Measurements from ENCODE around the gene CDH4. TPM values are rescaled to one million over a fixed set of nuclear protein-coding genes. Genes with fewer than 3 reads are reported as not detected.

The CDH4 gene
- total RNA-seq, 2 donors from 2014 or later: 0.06 TPM; not detected in 1

GRCh38 chr20:61543931-61544745, 292.1 kb downstream of the CDH4 start:
- DNase-seq: no peak

GRCh38 chr20:61544910-61545889, 293.1 kb downstream of the CDH4 start:
- DNase-seq (no peak), ATAC-seq (no peak)
- intact Hi-C loops (cut with DNase I, micrococcal nuclease): no loop called here

More at GRCh38 chr20:61543931-61544745, 292.1 kb downstream of the CDH4 start:
- no peak for ATAC-seq
- intact Hi-C loops (cut with DNase I, micrococcal nuclease): no loop called here

- intact Hi-C loops (cut with DNase I, micrococcal nuclease): no loop called here
- DNase-seq: no peak
- no peak for ATAC-seq
These were observed 294.6 kb downstream of the CDH4 start for GRCh38 chr20:61546641-61547040.

GRCh38 chr20:61548069-61548468, 296.0 kb downstream of the CDH4 start:
- no peak for ATAC-seq
- intact Hi-C loops (cut with DNase I, micrococcal nuclease): no loop called here
- no peak for DNase-seq

- ATAC-seq (no peak), DNase-seq (no peak)
- intact Hi-C loops (cut with DNase I, micrococcal nuclease): no loop called here
These were observed 297.8 kb downstream of the CDH4 start for GRCh38 chr20:61549865-61550264.

- intact Hi-C loops (cut with DNase I, micrococcal nuclease): no loop called here
- DNase-seq: no peak
- ATAC-seq: no peak
These were observed 299.3 kb downstream of the CDH4 start for GRCh38 chr20:61551401-61551800.

GRCh38 chr20:61554617-61555016, 302.6 kb downstream of the CDH4 start:
- no peak for DNase-seq
- intact Hi-C loops (cut with DNase I, micrococcal nuclease): no loop called here
- ATAC-seq: no peak

GRCh38 chr20:61555566-61555965, 303.5 kb downstream of the CDH4 start:
- no peak for ATAC-seq
- intact Hi-C loops (cut with DNase I, micrococcal nuclease): no loop called here
- no peak for DNase-seq

- DNase-seq: no peak
- ATAC-seq: no peak
These were observed 304.1 kb downstream of the CDH4 start for GRCh38 chr20:61556111-61556510.

GRCh38 chr20:61556673-61557072, 304.6 kb downstream of the CDH4 start:
- ATAC-seq: no peak
- no peak for DNase-seq
- intact Hi-C loops (cut with DNase I, micrococcal nuclease): no loop called here

More at GRCh38 chr20:61556111-61556510, 304.1 kb downstream of the CDH4 start:
- intact Hi-C loops (cut with DNase I, micrococcal nuclease): no loop called here

GRCh38 chr20:61557621-61558020, 305.6 kb downstream of the CDH4 start:
- intact Hi-C loops (cut with DNase I, micrococcal nuclease): no loop called here
- DNase-seq (no peak), ATAC-seq (no peak)

- intact Hi-C loops (cut with DNase I, micrococcal nuclease): no loop called here
- DNase-seq (no peak), ATAC-seq (no peak)
These were observed 306.7 kb downstream of the CDH4 start for GRCh38 chr20:61558726-61559125.

GRCh38 chr20:61559706-61560315, 307.8 kb downstream of the CDH4 start:
- DNase-seq (no peak), ATAC-seq (no peak)
- intact Hi-C loops (cut with DNase I, micrococcal nuclease): no loop called here

- peak in 1 of 2 donors; percentile 12 for DNase-seq
- peak; percentile 19 for ATAC-seq
- intact Hi-C loops (cut with DNase I, micrococcal nuclease): no loop called here
These were observed 308.3 kb downstream of the CDH4 start for GRCh38 chr20:61560361-61560853.

- no peak for DNase-seq
- ATAC-seq: no peak
- intact Hi-C loops (cut with DNase I, micrococcal nuclease): no loop called here
These were observed 309.2 kb downstream of the CDH4 start for GRCh38 chr20:61561111-61561830.

- intact Hi-C loops (cut with DNase I, micrococcal nuclease): no loop called here
- ATAC-seq (no peak), DNase-seq (no peak)
These were observed 310.4 kb downstream of the CDH4 start for GRCh38 chr20:61562491-61562890.

GRCh38 chr20:61562897-61563504, 310.9 kb downstream of the CDH4 start:
- no peak for DNase-seq
- intact Hi-C loops (cut with DNase I, micrococcal nuclease): no loop called here
- ATAC-seq: no peak

GRCh38 chr20:61564628-61565027, 312.6 kb downstream of the CDH4 start:
- ATAC-seq: no peak
- intact Hi-C loops (cut with DNase I, micrococcal nuclease): no loop called here

More at GRCh38 chr20:61564628-61565027, 312.6 kb downstream of the CDH4 start:
- no peak for DNase-seq
